Measurements from ENCODE around the gene TYSND1. TPM values are rescaled to one million over a fixed set of nuclear protein-coding genes. Genes with fewer than 3 reads are reported as not detected.

The TYSND1 gene
- total and polyA plus RNA-seq, 2 of the 13 experiments (the other 11 are each of a cell fraction or from before 2014, with no cell fraction given): 3.3 to 8.9 TPM

GRCh38 chr10:70115948-70116682 lies 30.4 kb downstream of the TYSND1 start:
- Histone ChIP-seq H3K79me2 (ENCODE audit: insufficient read depth, low read length) (no peaks in the 10 kb centered on the region), H3K4me1 (ENCODE audit: insufficient read depth, low read length) (no peaks in the 10 kb centered on the region), H3K9ac (ENCODE audit: insufficient read depth, low read depth, low read length) (no peak overlapping the region), H3K4me3 (replicated peaks in 1 of 3; ENCODE audit: insufficient read depth in 1 of 3, low read depth in 2 of 3, low read length in 3 of 3) (no peak overlapping the region), H3K27me3 (ENCODE audit: control insufficient read depth in 1 of 2, insufficient read depth in 2 of 2, low read length in 2 of 2) (no peaks in the 10 kb centered on the region), H4K20me1 (ENCODE audit: insufficient read depth, low read length) (no peaks in the 10 kb centered on the region), H3K27ac (ENCODE audit: extremely low read length, insufficient read depth, low read length) (no peak overlapping the region), H3K9me3 (ENCODE audit: low read length) (no peaks in the 10 kb centered on the region), H3K4me2 (ENCODE audit: low read depth, low read length) (no peak overlapping the region), H2AFZ (ENCODE audit: low read length) (no peak overlapping the region), H3K36me3 (replicated peaks in 1 of 2; ENCODE audit: control insufficient read depth in 1 of 2, insufficient read depth in 2 of 2, low read length in 2 of 2) (peaks cover 36 to 87% of the 10 kb centered on the region in 2 experiments)
- FAIRE-seq (peak; percentile 67), DNase-seq (ENCODE audit: low spot score) (peak; percentile 59), ATAC-seq (peak; percentile 76)
- intact Hi-C loops (cut with micrococcal nuclease; ENCODE audit: unreplicated experiment) (loop anchor here (1.0 kb wide), 1 partner anchor 29 kb away; no protein-coding TSS in a partner anchor), in situ Hi-C loops (cut with HindIII; ENCODE audit: extremely low pct_ligation_motif_present, low pct_unique_long_range_greater_than_20kb) (no loop called here)
- CTCF ChIA-PET (ENCODE audit: low intra/inter-chr PET ratio, low total read pairs): interaction anchor here (1.2 to 3.0 kb wide), 4 partner anchors 16 to 147 kb away, joined by 4 to 18 read pairs (median 7); partner anchors contain the start of genes AIFM2 and TYSND1
- POLR2A ChIA-PET: interaction anchor here (1.2 to 4.7 kb wide), 5 partner anchors 10 to 54 kb away, joined by 3 to 34 read pairs (median 10); partner anchors contain the start of genes SAR1A and TYSND1
- no TSS peak for BruUV-seq (replicated peaks)
- 66% methylated on average over 9 of the region's 12 CpGs for WGBS (ENCODE audit: low lambda C conversion rate)
- TF ChIP-seq TFDP1 (CRISPR knock-in tag; IDR thresholded peaks at IDR 0.05; ENCODE audit: borderline replicate concordance): no peak
- TF ChIP-seq ZNF318 (CRISPR knock-in tag; IDR thresholded peaks at IDR 0.05): no peak
- TF ChIP-seq ZNF501 (CRISPR knock-in tag; IDR thresholded peaks at IDR 0.05): peak; percentile 38; the same call in 1 of the 2 replicates
- TF ChIP-seq ZNF512 (CRISPR knock-in tag; IDR thresholded peaks at IDR 0.05): 0 out of 2 replicates have a peak, but pooled peaks have one; percentile 34
- no peak for TF ChIP-seq ZNF451 (CRISPR knock-in tag; IDR thresholded peaks at IDR 0.05)
- TF ChIP-seq SALL1 (CRISPR knock-in tag; IDR thresholded peaks at IDR 0.05): 0 out of 2 replicates have a peak, but pooled peaks have one; percentile 18
- TF ChIP-seq HNF4A (CRISPR knock-in tag; IDR thresholded peaks at IDR 0.05): peak; percentile 15; the same call in 1 of the 2 replicates
- TF ChIP-seq HNF1B (CRISPR knock-in tag; IDR thresholded peaks at IDR 0.05): 0 out of 2 replicates have a peak, but pooled peaks have one; percentile 35
- TF ChIP-seq HOXA3 (CRISPR knock-in tag; IDR thresholded peaks at IDR 0.05): 0 out of 2 replicates have a peak, but pooled peaks have one; percentile 28
- TF ChIP-seq PLRG1 (conservative IDR thresholded peaks at IDR 0.05): no peak

All from HepG2 (cell line).